Measurements from ENCODE around the gene B3GALT4. TPM values are rescaled to one million over a fixed set of nuclear protein-coding genes. Genes with fewer than 3 reads are reported as not detected.

B3GALT4 gene
- total and polyA plus RNA-seq, 2 of the 13 experiments (the other 11 are each of a cell fraction or from before 2014, with no cell fraction given), result 0.04 to 0.27 TPM

DNA sequence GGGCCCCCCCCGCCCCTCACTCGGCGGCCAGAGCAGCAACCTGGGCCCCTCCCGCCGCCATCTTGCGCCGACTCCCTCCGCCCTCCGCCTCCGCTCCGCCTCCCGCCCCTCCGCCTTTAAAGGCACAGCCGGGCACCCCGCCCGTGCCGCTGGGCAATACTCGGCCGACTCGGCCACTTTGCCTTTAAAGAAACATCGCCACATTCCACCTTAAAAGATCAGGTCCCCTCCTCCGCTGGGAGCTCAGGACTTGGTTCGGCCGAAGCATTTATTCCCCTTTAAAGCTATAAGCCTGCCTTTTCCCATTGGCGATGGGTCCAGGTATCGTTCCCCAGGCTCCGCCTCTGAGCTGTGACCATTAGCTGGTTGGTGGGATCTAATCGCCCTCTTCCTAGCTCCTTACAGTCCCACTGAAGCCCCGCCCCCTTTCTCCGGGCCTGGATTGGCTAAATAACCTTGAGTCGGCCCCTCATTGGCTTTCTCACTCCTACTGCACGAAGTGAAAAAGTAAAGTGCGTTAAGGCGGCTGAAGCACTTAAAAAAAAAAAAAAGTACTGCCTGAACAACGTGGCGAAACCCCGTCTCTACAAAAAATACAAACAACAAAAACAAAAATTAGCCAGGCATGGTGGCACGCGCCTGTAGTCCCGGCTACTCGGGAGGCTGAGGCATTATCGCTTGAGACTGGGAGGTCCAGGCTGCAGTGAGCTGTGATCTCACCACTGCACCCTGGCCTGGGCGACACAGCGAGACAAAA lies 40.9 kb downstream of the B3GALT4 start, which contains the start of gene ZBTB22 (continued):
- TF ChIP-seq ZBTB40 (IDR thresholded peaks at IDR 0.05) (no peak; the same call in 1 of the 2 replicates), ZBTB40 (CRISPR knock-in tag; IDR thresholded peaks at IDR 0.05) (peak; percentile 64), KMT2A (CRISPR knock-in tag; IDR thresholded peaks at IDR 0.05) (0 out of 2 replicates have a peak, but pooled peaks have one; percentile 45), PITX1 (CRISPR knock-in tag; IDR thresholded peaks at IDR 0.05) (peak; percentile 46; the same call in 1 of the 2 replicates), ZNF605 (CRISPR knock-in tag; IDR thresholded peaks at IDR 0.05) (peak; percentile 97), SAP130 (CRISPR knock-in tag; IDR thresholded peaks at IDR 0.05; ENCODE audit: low read depth) (peak; percentile 53), ZNF501 (CRISPR knock-in tag; IDR thresholded peaks at IDR 0.05) (0 out of 2 replicates have a peak, but pooled peaks have one; percentile 35), NR2C2 (CRISPR knock-in tag; IDR thresholded peaks at IDR 0.05; ENCODE audit: borderline replicate concordance) (0 out of 2 replicates have a peak, but pooled peaks have one; percentile 26), AGO1 (IDR thresholded peaks at IDR 0.05; ENCODE audit: low read depth, low read length, poor library complexity, severe bottlenecking) (peak; percentile 41), KAT8 (CRISPR knock-in tag; IDR thresholded peaks at IDR 0.05) (peak; percentile 19; the same call in 1 of the 2 replicates), SIN3B (IDR thresholded peaks at IDR 0.05; ENCODE audit: low read length) (peak; percentile 55; the same call in 1 of the 2 replicates), RXRB (CRISPR knock-in tag; IDR thresholded peaks at IDR 0.05; ENCODE audit: borderline replicate concordance) (peak; percentile 10; the same call in 1 of the 2 replicates)
- TF ChIP-seq, protein P1, sequence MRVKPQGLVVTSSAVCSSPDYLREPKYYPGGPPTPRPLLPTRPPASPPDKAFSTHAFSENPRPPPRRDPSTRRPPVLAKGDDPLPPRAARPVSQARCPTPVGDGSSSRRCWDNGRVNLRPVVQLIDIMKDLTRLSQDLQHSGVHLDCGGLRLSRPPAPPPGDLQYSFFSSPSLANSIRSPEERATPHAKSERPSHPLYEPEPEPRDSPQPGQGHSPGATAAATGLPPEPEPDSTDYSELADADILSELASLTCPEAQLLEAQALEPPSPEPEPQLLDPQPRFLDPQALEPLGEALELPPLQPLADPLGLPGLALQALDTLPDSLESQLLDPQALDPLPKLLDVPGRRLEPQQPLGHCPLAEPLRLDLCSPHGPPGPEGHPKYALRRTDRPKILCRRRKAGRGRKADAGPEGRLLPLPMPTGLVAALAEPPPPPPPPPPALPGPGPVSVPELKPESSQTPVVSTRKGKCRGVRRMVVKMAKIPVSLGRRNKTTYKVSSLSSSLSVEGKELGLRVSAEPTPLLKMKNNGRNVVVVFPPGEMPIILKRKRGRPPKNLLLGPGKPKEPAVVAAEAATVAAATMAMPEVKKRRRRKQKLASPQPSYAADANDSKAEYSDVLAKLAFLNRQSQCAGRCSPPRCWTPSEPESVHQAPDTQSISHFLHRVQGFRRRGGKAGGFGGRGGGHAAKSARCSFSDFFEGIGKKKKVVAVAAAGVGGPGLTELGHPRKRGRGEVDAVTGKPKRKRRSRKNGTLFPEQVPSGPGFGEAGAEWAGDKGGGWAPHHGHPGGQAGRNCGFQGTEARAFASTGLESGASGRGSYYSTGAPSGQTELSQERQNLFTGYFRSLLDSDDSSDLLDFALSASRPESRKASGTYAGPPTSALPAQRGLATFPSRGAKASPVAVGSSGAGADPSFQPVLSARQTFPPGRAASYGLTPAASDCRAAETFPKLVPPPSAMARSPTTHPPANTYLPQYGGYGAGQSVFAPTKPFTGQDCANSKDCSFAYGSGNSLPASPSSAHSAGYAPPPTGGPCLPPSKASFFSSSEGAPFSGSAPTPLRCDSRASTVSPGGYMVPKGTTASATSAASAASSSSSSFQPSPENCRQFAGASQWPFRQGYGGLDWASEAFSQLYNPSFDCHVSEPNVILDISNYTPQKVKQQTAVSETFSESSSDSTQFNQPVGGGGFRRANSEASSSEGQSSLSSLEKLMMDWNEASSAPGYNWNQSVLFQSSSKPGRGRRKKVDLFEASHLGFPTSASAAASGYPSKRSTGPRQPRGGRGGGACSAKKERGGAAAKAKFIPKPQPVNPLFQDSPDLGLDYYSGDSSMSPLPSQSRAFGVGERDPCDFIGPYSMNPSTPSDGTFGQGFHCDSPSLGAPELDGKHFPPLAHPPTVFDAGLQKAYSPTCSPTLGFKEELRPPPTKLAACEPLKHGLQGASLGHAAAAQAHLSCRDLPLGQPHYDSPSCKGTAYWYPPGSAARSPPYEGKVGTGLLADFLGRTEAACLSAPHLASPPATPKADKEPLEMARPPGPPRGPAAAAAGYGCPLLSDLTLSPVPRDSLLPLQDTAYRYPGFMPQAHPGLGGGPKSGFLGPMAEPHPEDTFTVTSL (CRISPR knock-in tag; IDR thresholded peaks at IDR 0.05; ENCODE audit: borderline replicate concordance), result no peak
